CD8-positive, alpha-beta memory T cell (primary cell): ENCODE measurements around the gene ACADVL. TPM values are rescaled to one million over a fixed set of nuclear protein-coding genes. Genes with fewer than 3 reads are reported as not detected.

Source experiments
- CTCF ChIA-PET: fragments of 350-600 bp; sonication (Branson Sonifier 250); formaldehyde crosslinking; loops from one replicate; lab custom pipeline; 2021; ENCODE audit warnings: antibody characterized with exemption; lab: Charles Lee
- POLR2A ChIA-PET: fragments of 350-600 bp; sonication (Branson Sonifier 250); formaldehyde crosslinking; loops from one replicate; lab custom pipeline; 2021; ENCODE audit warnings: antibody characterized with exemption; lab: Charles Lee
- DNase-seq, 5 donors: peaks; one replicate each; pipeline versions ENCODE4 v3.0.0 to v3.0.0-alpha.2; 2020 to 2022; ENCODE audit warnings: mixed read lengths in 1 of 5
- H3K27ac ChIP-seq: one replicate; pipeline ENCODE4 v1.7.0; 2013; ENCODE audit warnings: low read depth, mild to moderate bottlenecking, low read length, moderate library complexity
- H3K27me3 ChIP-seq: 2 replicates; pipeline ENCODE4 v1.7.0; 2013; ENCODE audit warnings: low read length, mild to moderate bottlenecking; ENCODE audit not compliant: insufficient read depth, poor library complexity, severe bottlenecking
- H3K36me3 ChIP-seq: 2 replicates; pipeline ENCODE4 v1.7.0; 2013; ENCODE audit warnings: mild to moderate bottlenecking, low read length, moderate library complexity; ENCODE audit not compliant: insufficient read depth
- H3K4me1 ChIP-seq: 2 replicates; pipeline ENCODE4 v1.7.0; 2013; ENCODE audit warnings: mild to moderate bottlenecking, low read length, moderate library complexity; ENCODE audit not compliant: insufficient read depth
- H3K4me3 ChIP-seq: 2 replicates; pipeline ENCODE4 v1.7.0; 2013; ENCODE audit warnings: mild to moderate bottlenecking, low read length
- H3K9me3 ChIP-seq: 2 replicates; pipeline ENCODE4 v1.7.0; 2013; ENCODE audit warnings: mild to moderate bottlenecking, low read length
- H3K27ac Mint-ChIP-seq, 8 donors: one replicate each; pipeline ENCODE4 v1.8.0; 2020 to 2021; ENCODE audit warnings: mixed read lengths in 8 of 8, mild to moderate bottlenecking in 6 of 8, inconsistent platforms in 3 of 8, moderate library complexity in 3 of 8
- H3K27me3 Mint-ChIP-seq, 2 donors: one replicate each; pipeline ENCODE4 v1.8.0; 2020 to 2021; ENCODE audit warnings: mixed read lengths in 2 of 2, mild to moderate bottlenecking in 1 of 2, moderate library complexity in 1 of 2
- H3K36me3 Mint-ChIP-seq, 3 donors: one replicate each; pipeline ENCODE4 v1.8.0; 2020 to 2021; ENCODE audit warnings: mixed read lengths in 3 of 3, inconsistent platforms in 1 of 3, mild to moderate bottlenecking in 1 of 3
- H3K4me1 Mint-ChIP-seq, 3 donors: one replicate each; pipeline ENCODE4 v1.8.0; 2020 to 2021; ENCODE audit warnings: mixed read lengths in 3 of 3, inconsistent platforms in 1 of 3, mild to moderate bottlenecking in 1 of 3
- H3K4me3 Mint-ChIP-seq, 7 donors: one replicate each; pipeline ENCODE4 v1.8.0; 2020 to 2021; ENCODE audit warnings: mixed read lengths in 7 of 7, mild to moderate bottlenecking in 6 of 7, moderate library complexity in 4 of 7, inconsistent platforms in 2 of 7
- H3K9me3 Mint-ChIP-seq, 5 donors: one replicate each; pipeline ENCODE4 v1.8.0; 2020 to 2022; ENCODE audit warnings: mixed read lengths in 5 of 5, mild to moderate bottlenecking in 3 of 5, moderate library complexity in 2 of 5, inconsistent platforms in 1 of 5
- polyA plus RNA-seq: library from polyadenylated mRNA; unstranded; fragments of 300-500 nt; fragmentation: Illumina TruSeq; gene quantifications from one replicate; pipeline ENCODE4 v1.2.3, GENCODE V29; 2021
- total RNA-seq, 2 experiments: library from RNA; stranded (reverse); gene quantifications; one replicate each; pipeline ENCODE4 v1.2.3, GENCODE V29; 2021

The ACADVL gene
- total and polyA plus RNA-seq, 3 experiments from 2014 or later = 109 to 288 (median 281) TPM

GRCh38 chr17:7221278-7222092 is 1.7 kb downstream of the ACADVL start:
- Mint-ChIP-seq H3K4me3 (peak overlapping the region; percentile 74 to 96 (median 93)), H3K4me1 (peaks cover 28 to 47% (median 34%) of the 10 kb centered on the region in 3 donors), H3K9me3 (no peaks in the 10 kb centered on the region), H3K27me3 (no peaks in the 10 kb centered on the region), H3K36me3 (peaks cover 0 to 55% (median 2%) of the 10 kb centered on the region in 3 donors), H3K27ac (peak overlapping the region in 7 of 8 donors; percentile 81 to 98 (median 93))
- Histone ChIP-seq H3K36me3 (peaks cover 25% of the 10 kb centered on the region), H3K27ac (no peak overlapping the region), H3K27me3 (no peaks in the 10 kb centered on the region), H3K4me1 (peaks cover 42% of the 10 kb centered on the region), H3K4me3 (no peak overlapping the region), H3K9me3 (no peaks in the 10 kb centered on the region)
- ChIA-PET CTCF (interaction anchor here (0.8 to 4.7 kb wide), 9 partner anchors 13 to 339 kb away, joined by 3 to 23 read pairs (median 5); partner anchors contain the start of genes DVL2 and SLC2A4), POLR2A (interaction anchor here (1.0 to 3.1 kb wide), 4 partner anchors 13 to 21 kb away, joined by 5 to 31 read pairs (median 10); partner anchors contain the start of genes DVL2, GABARAP and PHF23)
- DNase-seq = no peak

- Histone ChIP-seq H3K4me1 (peaks cover 36% of the 10 kb centered on the region), H3K4me3 (no peak overlapping the region), H3K36me3 (peaks cover 32% of the 10 kb centered on the region), H3K27ac (no peak overlapping the region), H3K9me3 (no peaks in the 10 kb centered on the region), H3K27me3 (no peaks in the 10 kb centered on the region)
- no peaks in the 10 kb centered on the region for H3K9me3 Mint-ChIP-seq
- ChIA-PET POLR2A (interaction anchor here (2.1 kb wide), 1 partner anchor 20 kb away, joined by 13 read pairs; the partner anchor contains the start of gene GABARAP), CTCF (interaction anchor here (1.0 to 4.7 kb wide), 2 partner anchors 13 to 74 kb away, joined by 5 to 20 read pairs; partner anchors contain the start of gene DVL2)
- H3K36me3 Mint-ChIP-seq = peaks cover 0 to 63% (median 2%) of the 10 kb centered on the region in 3 donors
- H3K27me3 Mint-ChIP-seq = no peaks in the 10 kb centered on the region
- peak overlapping the region in 5 of 8 donors; percentile 17 to 97 (median 66) for H3K27ac Mint-ChIP-seq
- peaks cover 26 to 43% (median 30%) of the 10 kb centered on the region in 3 donors for H3K4me1 Mint-ChIP-seq
- H3K4me3 Mint-ChIP-seq = peak overlapping the region in 2 of 7 donors; percentile 44 to 58
- peak in 1 of 5 donors; percentile 39 for DNase-seq
Measured at GRCh38 chr17:7222093-7222971, 2.6 kb downstream of the ACADVL start.

- H3K27me3 ChIP-seq = no peaks in the 10 kb centered on the region
- DNase-seq = no peak
- Mint-ChIP-seq H3K4me1 (peaks cover 23 to 39% (median 27%) of the 10 kb centered on the region in 3 donors), H3K27me3 (no peaks in the 10 kb centered on the region), H3K36me3 (peaks cover 0 to 67% (median 2%) of the 10 kb centered on the region in 3 donors), H3K4me3 (peak overlapping the region in 1 of 7 donors; percentile 58), H3K9me3 (no peaks in the 10 kb centered on the region), H3K27ac (peak overlapping the region in 1 of 8 donors; percentile 47)
- H3K27ac ChIP-seq = no peak overlapping the region
- peaks cover 32% of the 10 kb centered on the region for H3K4me1 ChIP-seq
- H3K9me3 ChIP-seq = no peaks in the 10 kb centered on the region
- H3K4me3 ChIP-seq = no peak overlapping the region
- ChIA-PET CTCF (interaction anchor here (4.7 kb wide), 1 partner anchor 12 kb away, joined by 20 read pairs; the partner anchor contains the start of gene DVL2), POLR2A (interaction anchor here (0.8 to 1.1 kb wide), 2 partner anchors 11 to 14 kb away, joined by 3 read pairs; partner anchors contain the start of gene DVL2)
- peaks cover 35% of the 10 kb centered on the region for H3K36me3 ChIP-seq
Measured at GRCh38 chr17:7222972-7223292, 3.2 kb downstream of the ACADVL start.

GRCh38 chr17:7223375-7223774 is 3.6 kb downstream of the ACADVL start:
- DNase-seq = peak in 1 of 5 donors; percentile 30
- no peaks in the 10 kb centered on the region for H3K9me3 Mint-ChIP-seq
- Histone ChIP-seq H3K36me3 (peaks cover 39% of the 10 kb centered on the region), H3K9me3 (no peaks in the 10 kb centered on the region), H3K27me3 (no peaks in the 10 kb centered on the region), H3K4me3 (no peak overlapping the region), H3K27ac (no peak overlapping the region), H3K4me1 (peaks cover 27% of the 10 kb centered on the region)
- peak overlapping the region in 4 of 8 donors; percentile 5 to 92 (median 46) for H3K27ac Mint-ChIP-seq
- H3K4me1 Mint-ChIP-seq = peaks cover 21 to 38% (median 26%) of the 10 kb centered on the region in 3 donors
- H3K4me3 Mint-ChIP-seq = peak overlapping the region in 1 of 7 donors; percentile 58
- H3K27me3 Mint-ChIP-seq = no peaks in the 10 kb centered on the region
- peaks cover 0 to 72% (median 2%) of the 10 kb centered on the region in 3 donors for H3K36me3 Mint-ChIP-seq
- CTCF ChIA-PET = no interaction called here
- POLR2A ChIA-PET = interaction anchor here (0.8 to 1.1 kb wide), 2 partner anchors 11 to 14 kb away, joined by 3 read pairs; partner anchors contain the start of gene DVL2

- Mint-ChIP-seq H3K27me3 (no peaks in the 10 kb centered on the region), H3K27ac (peak overlapping the region in 1 of 8 donors; percentile 1), H3K9me3 (no peaks in the 10 kb centered on the region), H3K4me3 (no peak overlapping the region), H3K36me3 (peaks cover 0 to 79% (median 2%) of the 10 kb centered on the region in 3 donors), H3K4me1 (peaks cover 19 to 30% (median 21%) of the 10 kb centered on the region in 3 donors)
- H3K27ac ChIP-seq = no peak overlapping the region
- H3K27me3 ChIP-seq = no peaks in the 10 kb centered on the region
- DNase-seq = no peak
- ChIA-PET POLR2A (interaction anchor here (1.1 kb wide), 1 partner anchor 10 kb away, joined by 3 read pairs; the partner anchor contains the start of gene DVL2), CTCF (no interaction called here)
- peaks cover 20% of the 10 kb centered on the region for H3K4me1 ChIP-seq
- no peak overlapping the region for H3K4me3 ChIP-seq
- H3K36me3 ChIP-seq = peaks cover 47% of the 10 kb centered on the region
- no peaks in the 10 kb centered on the region for H3K9me3 ChIP-seq
Measured at GRCh38 chr17:7224110-7224509, 4.4 kb downstream of the ACADVL start.

DNA sequence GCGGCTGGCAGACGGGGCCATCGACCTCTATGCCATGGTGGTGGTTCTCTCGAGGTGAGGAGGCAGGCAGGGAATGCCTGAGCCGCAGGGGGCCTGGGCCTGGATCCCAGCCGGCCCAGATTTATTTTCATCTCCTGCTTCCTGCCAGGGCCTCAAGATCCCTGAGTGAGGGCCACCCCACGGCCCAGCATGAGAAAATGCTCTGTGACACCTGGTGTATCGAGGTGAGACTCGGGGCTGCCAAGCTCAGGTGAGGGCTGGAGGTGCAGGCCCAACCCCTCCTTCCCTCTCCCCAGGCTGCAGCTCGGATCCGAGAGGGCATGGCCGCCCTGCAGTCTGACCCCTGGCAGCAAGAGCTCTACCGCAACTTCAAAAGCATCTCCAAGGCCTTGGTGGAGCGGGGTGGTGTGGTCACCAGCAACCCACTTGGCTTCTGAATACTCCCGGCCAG is 4.9 kb downstream of the ACADVL start:
- Histone ChIP-seq H3K36me3 (peaks cover 52% of the 10 kb centered on the region), H3K9me3 (no peaks in the 10 kb centered on the region), H3K4me3 (no peak overlapping the region), H3K27ac (no peak overlapping the region), H3K4me1 (peaks cover 15% of the 10 kb centered on the region), H3K27me3 (no peaks in the 10 kb centered on the region)
- CTCF ChIA-PET = no interaction called here
- Mint-ChIP-seq H3K27me3 (no peaks in the 10 kb centered on the region), H3K4me3 (no peak overlapping the region), H3K27ac (no peak overlapping the region), H3K4me1 (peaks cover 15 to 24% (median 16%) of the 10 kb centered on the region in 3 donors), H3K36me3 (peaks cover 0 to 84% (median 2%) of the 10 kb centered on the region in 3 donors), H3K9me3 (no peaks in the 10 kb centered on the region)
- DNase-seq = peak in 1 of 5 donors; percentile 41
- POLR2A ChIA-PET = no interaction called here

DNA sequence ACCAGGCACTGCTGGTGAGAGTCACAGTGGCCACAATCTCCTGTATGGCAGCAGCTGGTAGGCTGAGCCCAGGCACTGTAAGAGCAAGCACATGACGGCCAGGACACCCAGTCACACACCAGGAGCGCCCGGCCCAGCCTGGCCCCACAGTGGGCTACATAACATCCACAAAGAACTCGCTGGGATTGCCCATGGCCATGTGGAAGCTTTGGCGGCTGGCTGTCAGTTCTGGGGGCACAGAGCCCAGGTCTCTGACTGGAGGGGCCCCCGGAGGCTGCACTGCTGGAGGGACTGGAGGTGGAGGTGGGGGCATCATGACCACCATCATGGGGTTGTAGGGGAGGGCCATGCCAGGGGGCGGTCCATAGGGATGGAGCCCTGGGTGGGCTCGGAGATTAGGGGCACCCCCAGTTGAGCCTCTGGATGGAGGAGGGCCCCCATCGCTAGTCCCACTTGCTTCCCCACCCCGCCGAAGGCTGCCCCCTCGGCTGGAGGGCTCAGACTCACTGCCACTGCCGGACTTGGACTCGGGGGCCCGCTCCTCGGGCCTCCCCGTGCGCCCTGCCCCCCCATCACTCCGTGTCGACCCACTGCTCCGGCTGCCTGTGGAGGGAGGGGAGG is 6.1 kb downstream of the ACADVL start:
- Histone ChIP-seq H3K4me1 (peaks cover 7% of the 10 kb centered on the region), H3K9me3 (no peaks in the 10 kb centered on the region), H3K27me3 (no peaks in the 10 kb centered on the region), H3K36me3 (peaks cover 56% of the 10 kb centered on the region), H3K27ac (no peak overlapping the region), H3K4me3 (no peak overlapping the region)
- H3K36me3 Mint-ChIP-seq = peaks cover 0 to 90% (median 3%) of the 10 kb centered on the region in 3 donors
- H3K4me1 Mint-ChIP-seq = peaks cover 10 to 18% (median 12%) of the 10 kb centered on the region in 3 donors
- ChIA-PET POLR2A (no interaction called here), CTCF (no interaction called here)
- no peaks in the 10 kb centered on the region for H3K27me3 Mint-ChIP-seq
- DNase-seq = no peak
- H3K27ac Mint-ChIP-seq = no peak overlapping the region
- no peaks in the 10 kb centered on the region for H3K9me3 Mint-ChIP-seq
- no peak overlapping the region for H3K4me3 Mint-ChIP-seq
